GM19324 (cell line): ENCODE data around the gene NUBP1.
"Not testable (repeated sequence)": the region's sequence is repeated elsewhere in the genome, so short reads cannot be mapped to it uniquely, and the experiment has no call there.

Source experiments
- ATAC-seq: cut with Tn5 transposase; IDR thresholded peaks from one replicate; pipeline ENCODE4 v1.9.1; 2021; ENCODE audit warnings: mild to moderate bottlenecking, moderate library complexity; ENCODE audit not compliant: unreplicated experiment, low FRiP score

Gene NUBP1

DNA sequence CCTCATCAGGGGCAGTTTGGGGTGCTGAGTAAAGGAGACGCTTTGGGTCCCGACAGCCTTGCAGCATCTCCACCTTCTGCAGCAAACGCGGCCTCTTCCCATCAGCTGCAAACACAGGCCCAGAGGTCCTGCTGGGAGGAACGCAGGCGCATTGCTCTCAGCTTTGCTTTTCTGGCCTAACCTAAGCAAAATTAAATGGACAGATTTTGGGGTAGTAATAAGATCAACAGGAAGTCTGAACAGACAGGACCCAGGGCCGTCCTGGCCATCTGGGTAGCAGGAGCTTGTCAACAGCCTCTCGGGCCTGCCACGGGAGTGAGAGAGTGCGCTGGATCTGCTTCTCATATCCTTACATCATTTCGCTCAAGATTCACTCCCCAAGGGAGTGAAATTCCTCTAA is 7.2 kb downstream of the NUBP1 start:
- ATAC-seq = no peak

- ATAC-seq = no peak
Observed at GRCh38 chr16:10751291-10751697, 7.7 kb downstream of the NUBP1 start.

GRCh38 chr16:10752843-10753523 is 9.3 kb downstream of the NUBP1 start:
- no peak for ATAC-seq

GRCh38 chr16:10753670-10754069 is 10.0 kb downstream of the NUBP1 start:
- ATAC-seq = no peak

GRCh38 chr16:10754941-10755340 is 11.3 kb downstream of the NUBP1 start:
- ATAC-seq = no peak

- no peak for ATAC-seq
Observed at GRCh38 chr16:10756574-10756973, 12.9 kb downstream of the NUBP1 start.

DNA sequence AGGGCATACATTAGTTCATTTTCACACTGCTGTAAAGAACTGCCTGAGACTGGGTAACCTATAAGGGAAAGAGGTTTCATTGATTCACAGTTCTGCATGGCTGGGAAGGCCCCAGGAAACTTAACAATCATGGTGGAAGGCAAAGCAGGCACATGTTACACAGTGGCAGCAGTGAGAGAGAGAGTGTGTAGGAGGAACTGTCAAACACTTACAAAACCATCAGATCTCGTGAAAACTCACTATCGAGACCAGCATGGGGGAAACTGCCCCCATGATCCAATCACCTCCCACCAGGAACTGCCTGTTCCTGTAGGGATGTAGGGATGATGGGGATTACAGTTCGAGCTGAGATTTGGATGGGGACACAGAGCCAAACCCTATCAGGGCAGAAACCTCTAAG is 17.2 kb downstream of the NUBP1 start:
- ATAC-seq = no peak

GRCh38 chr16:10761373-10761772 is 17.7 kb downstream of the NUBP1 start:
- no peak for ATAC-seq

GRCh38 chr16:10762336-10763016 is 18.8 kb downstream of the NUBP1 start:
- no peak for ATAC-seq

- no peak for ATAC-seq
Observed at GRCh38 chr16:10763456-10763855, 19.8 kb downstream of the NUBP1 start.

GRCh38 chr16:10765772-10766171 is 22.1 kb downstream of the NUBP1 start:
- ATAC-seq = no peak

GRCh38 chr16:10767127-10767526 is 23.5 kb downstream of the NUBP1 start:
- no peak for ATAC-seq

DNA sequence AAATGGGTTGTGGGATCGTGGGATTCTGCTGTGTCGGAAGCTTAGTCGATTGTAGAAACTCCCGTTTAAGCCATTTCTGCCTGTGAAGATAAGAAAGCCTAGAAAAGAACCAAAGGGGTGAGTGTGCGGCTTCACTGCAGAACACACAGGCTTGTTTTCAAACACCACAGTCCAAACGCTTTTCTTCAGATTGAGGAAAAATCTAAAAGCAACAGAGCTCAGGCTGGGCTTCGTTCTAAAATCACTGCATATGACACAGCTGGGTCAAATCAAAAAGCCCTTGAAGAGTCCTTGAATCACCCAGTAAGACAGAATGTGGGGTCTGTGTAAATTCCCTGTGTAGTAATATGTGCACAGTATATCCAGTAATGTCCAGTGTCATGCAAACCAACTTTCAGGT is 25.7 kb downstream of the NUBP1 start:
- no peak for ATAC-seq

DNA sequence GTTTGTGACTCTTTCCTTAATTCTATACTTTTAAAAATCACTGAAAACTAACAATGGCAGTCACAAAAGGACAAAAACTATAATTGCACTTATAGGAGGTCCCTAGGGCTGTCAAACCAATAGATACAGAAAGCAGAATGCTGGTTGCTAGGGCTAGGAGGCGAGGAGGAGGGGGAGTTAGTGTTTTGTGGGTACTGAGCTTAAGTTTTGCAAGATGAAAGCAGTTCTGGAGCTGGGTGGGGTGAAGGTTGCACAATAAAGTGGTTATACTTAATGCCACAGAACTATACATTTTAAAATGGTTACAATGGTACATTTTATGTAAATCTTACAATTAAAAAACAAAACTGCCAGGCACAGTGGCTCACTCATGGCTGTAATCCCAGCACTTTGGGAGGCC is 27.3 kb downstream of the NUBP1 start:
- ATAC-seq = no peak

GRCh38 chr16:10776280-10776679 is 32.6 kb downstream of the NUBP1 start:
- ATAC-seq = peak; percentile 86

- ATAC-seq = not testable (repeated sequence)
Observed at GRCh38 chr16:10776923-10777322, 33.3 kb downstream of the NUBP1 start.

- no peak for ATAC-seq
Observed at GRCh38 chr16:10777356-10777755, 33.7 kb downstream of the NUBP1 start.

GRCh38 chr16:10779908-10780307 is 36.3 kb downstream of the NUBP1 start:
- ATAC-seq = not testable (repeated sequence)

DNA sequence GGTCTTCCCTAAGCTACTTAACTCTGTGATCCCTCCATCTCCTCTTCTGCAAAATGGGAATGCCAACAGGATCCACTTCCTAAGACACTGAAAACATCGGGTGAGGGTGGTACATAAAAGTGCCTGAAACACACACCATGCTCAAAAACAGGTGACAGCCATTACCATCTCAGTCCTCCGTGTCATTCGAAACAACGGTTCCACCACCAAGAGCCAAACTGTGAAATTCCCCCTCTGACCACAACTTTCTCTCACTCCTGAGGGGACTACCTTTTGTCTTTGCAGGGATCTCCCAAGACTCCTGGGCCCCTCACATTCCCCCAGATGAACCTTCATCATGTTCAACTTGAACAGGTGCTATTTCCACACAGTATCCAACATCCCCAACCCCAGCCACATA is 37.0 kb downstream of the NUBP1 start:
- ATAC-seq = no peak

DNA sequence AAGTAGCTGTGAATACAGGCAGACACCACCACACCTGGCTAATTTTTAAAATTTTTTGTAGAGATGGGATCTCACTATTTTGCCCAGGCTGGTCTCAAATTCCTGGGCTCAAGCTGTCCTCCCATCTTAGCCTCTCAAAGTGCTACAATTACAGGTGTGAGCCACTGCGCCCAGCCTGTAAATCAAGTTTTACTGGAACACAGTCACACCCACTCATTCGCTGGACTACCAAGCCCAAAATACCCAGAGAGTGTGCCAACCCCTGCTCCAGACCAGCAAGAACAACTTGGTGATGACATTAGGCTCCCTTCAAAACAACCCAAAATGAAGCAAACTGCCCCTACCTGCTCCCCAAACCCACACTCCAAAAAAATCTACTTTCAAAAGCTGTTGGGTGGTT is 39.0 kb downstream of the NUBP1 start:
- no peak for ATAC-seq

GRCh38 chr16:10787304-10787703 is 43.7 kb downstream of the NUBP1 start:
- ATAC-seq = no peak

DNA sequence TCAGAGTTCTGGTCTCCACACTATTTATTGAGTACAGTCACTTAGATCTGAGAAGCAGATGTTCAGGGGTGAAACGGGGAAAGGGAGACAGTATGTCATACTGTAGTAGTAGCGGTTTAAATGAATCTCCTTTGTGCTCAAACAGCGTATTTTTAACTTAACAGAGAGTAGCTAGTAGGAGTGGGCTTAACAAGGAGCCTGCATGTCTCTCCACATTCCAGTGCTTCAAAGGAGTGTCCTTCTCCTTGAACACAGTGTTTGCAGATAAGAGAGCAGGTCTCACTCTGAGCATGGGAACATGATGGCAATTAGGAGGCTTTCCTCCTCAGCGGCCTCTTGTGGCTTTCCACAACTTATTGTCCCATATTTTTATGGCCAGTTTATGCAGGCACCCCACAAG is 45.0 kb downstream of the NUBP1 start:
- not testable (repeated sequence) for ATAC-seq
